ENCODE measurements around the gene TUBGCP6. TPM values are rescaled to one million over a fixed set of nuclear protein-coding genes. Genes with fewer than 3 reads are reported as not detected.

TUBGCP6 gene
- total RNA-seq, 1 experiment from 2014 or later, result 38.6 TPM

DNA sequence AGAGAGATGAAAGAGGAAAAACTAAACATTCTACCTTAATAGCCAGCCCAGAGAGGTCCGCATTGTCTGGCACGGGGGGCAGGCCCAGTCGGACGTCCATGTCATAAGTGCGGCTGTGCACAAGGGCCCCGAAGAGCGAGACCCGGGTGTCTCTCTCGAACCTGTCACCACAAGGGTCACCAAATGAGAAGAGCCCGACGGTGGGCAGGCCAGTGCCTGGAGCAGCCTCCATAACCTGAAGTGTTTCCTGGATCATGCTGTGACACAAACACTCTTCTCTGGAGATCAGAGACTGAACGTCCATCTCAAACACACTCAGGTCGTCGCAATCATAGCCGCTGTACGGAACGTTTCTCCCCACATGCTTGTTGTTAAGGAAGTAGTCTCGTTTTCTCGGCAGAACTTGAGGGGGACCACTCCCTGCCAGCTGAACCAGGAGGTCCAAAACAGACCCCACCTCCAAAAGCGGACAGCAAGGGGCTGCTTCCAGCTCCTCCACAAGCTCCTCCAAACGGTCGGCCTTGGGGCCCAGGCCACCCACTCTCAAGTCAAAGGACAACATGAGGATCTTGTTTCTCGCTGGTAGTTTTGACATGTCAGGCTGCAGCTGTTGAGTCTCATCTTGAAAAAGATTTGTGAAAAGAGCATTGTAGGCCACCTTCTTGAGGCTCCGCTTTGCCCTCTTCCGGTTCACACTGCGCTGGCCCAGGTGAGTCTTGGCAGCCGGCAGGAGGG lies 971 bp downstream of the TUBGCP6 start:
- Histone ChIP-seq H3K79me2 (ENCODE audit: insufficient read depth, low read length) (peaks cover 86% of the 10 kb centered on the region), H3K4me3 (replicated peaks in 1 of 2; ENCODE audit: low read depth in 1 of 2, low read length in 2 of 2) (peak overlapping the region; percentile 93 to 95), H3K9me2 (ENCODE audit: insufficient read depth) (no peaks in the 10 kb centered on the region), H2AFZ (ENCODE audit: low read depth, low read length, poor library complexity, severe bottlenecking) (no peak overlapping the region), H4K20me1 (ENCODE audit: insufficient read depth) (no peaks in the 10 kb centered on the region), H3K9ac (ENCODE audit: low read length) (peak overlapping the region; percentile 92), H3K4me1 (ENCODE audit: control insufficient read depth in 1 of 2, insufficient read depth in 2 of 2, low read length in 2 of 2) (peaks cover 23 to 55% of the 10 kb centered on the region in 2 experiments), H3K9me3 (ENCODE audit: control insufficient read depth in 1 of 2, insufficient read depth in 1 of 2, low read depth in 1 of 2, low read length in 2 of 2) (no peaks in the 10 kb centered on the region), H3K27me3 (ENCODE audit: insufficient read depth, low read length) (no peaks in the 10 kb centered on the region), H3K27ac (ENCODE audit: low read depth, low read length) (peak overlapping the region; percentile 81), H3K4me2 (ENCODE audit: low read length) (peak overlapping the region; percentile 92), H3K36me3 (ENCODE audit: control insufficient read depth in 1 of 2, insufficient read depth in 2 of 2, low read length in 2 of 2) (peaks cover 7 to 29% of the 10 kb centered on the region in 2 experiments; a peak in 2 of 4 replicates)
- ChIA-PET RAD21 (ENCODE audit: low non-redundant PET in 1 of 2, low total read pairs in 2 of 2, uncharacterized antibody in 2 of 2, unreplicated experiment in 2 of 2) (no interaction called here), POLR2A (interaction anchor here (0.7 kb wide), 1 partner anchor 89 kb away, joined by 3 read pairs; no protein-coding TSS in a partner anchor), CTCF (interaction anchor here (0.8 kb wide), 1 partner anchor 10 kb away, joined by 3 read pairs; no protein-coding TSS in a partner anchor)
- intact Hi-C loops (cut with micrococcal nuclease), result no loop called here
- DNase-seq (ENCODE audit: low read depth, low spot score), result no peak
- ATAC-seq, result no peak
- BruUV-seq (replicated peaks), result no TSS peak
- no peak for TF ChIP-seq ZNF274 (IDR thresholded peaks at IDR 0.05; ENCODE audit: low read depth, low read length)
- TF ChIP-seq POLR2A (IDR thresholded peaks at IDR 0.05; ENCODE audit: borderline replicate concordance, extremely low read depth, insufficient read depth, insufficient read length), result no peak
- no peak for TF ChIP-seq CBX3 (IDR thresholded peaks at IDR 0.05; ENCODE audit: low read depth)
- TF ChIP-seq ELF1 (IDR thresholded peaks at IDR 0.05; ENCODE audit: borderline replicate concordance, low read depth), result no peak
- TF ChIP-seq ZFX (IDR thresholded peaks at IDR 0.05), result no peak

- H3K79me2 ChIP-seq (ENCODE audit: insufficient read depth, low read length), result peaks cover 90% of the 10 kb centered on the region
- H3K4me3 ChIP-seq (replicated peaks in 1 of 2; ENCODE audit: low read depth in 1 of 2, low read length in 2 of 2), result no peak overlapping the region
- H4K20me1 ChIP-seq (ENCODE audit: insufficient read depth), result no peaks in the 10 kb centered on the region
- H3K27me3 ChIP-seq (ENCODE audit: insufficient read depth, low read length), result no peaks in the 10 kb centered on the region
- ChIA-PET POLR2A (no interaction called here), CTCF (interaction anchor here (0.7 kb wide), 1 partner anchor 310 kb away, joined by 5 read pairs; no protein-coding TSS in a partner anchor), RAD21 (ENCODE audit: low non-redundant PET in 1 of 2, low total read pairs in 2 of 2, uncharacterized antibody in 2 of 2, unreplicated experiment in 2 of 2) (no interaction called here)
- H3K9ac ChIP-seq (ENCODE audit: low read length), result no peak overlapping the region
- ATAC-seq, result no peak
- no peak for DNase-seq (ENCODE audit: low read depth, low spot score)
- H3K4me1 ChIP-seq (ENCODE audit: control insufficient read depth in 1 of 2, insufficient read depth in 2 of 2, low read length in 2 of 2), result peaks cover 17 to 41% of the 10 kb centered on the region in 2 experiments
- H3K9me2 ChIP-seq (ENCODE audit: insufficient read depth), result no peaks in the 10 kb centered on the region
- H3K36me3 ChIP-seq (ENCODE audit: control insufficient read depth in 1 of 2, insufficient read depth in 2 of 2, low read length in 2 of 2), result peaks cover 7 to 27% of the 10 kb centered on the region in 2 experiments; a peak in 2 of 4 replicates
- H2AFZ ChIP-seq (ENCODE audit: low read depth, low read length, poor library complexity, severe bottlenecking), result no peak overlapping the region
- H3K27ac ChIP-seq (ENCODE audit: low read depth, low read length), result no peak overlapping the region
- H3K9me3 ChIP-seq (ENCODE audit: control insufficient read depth in 1 of 2, insufficient read depth in 1 of 2, low read depth in 1 of 2, low read length in 2 of 2), result no peaks in the 10 kb centered on the region
- peak overlapping the region; percentile 92; the same call in 1 of the 2 replicates for H3K4me2 ChIP-seq (ENCODE audit: low read length)
- intact Hi-C loops (cut with micrococcal nuclease), result no loop called here
- BruUV-seq (replicated peaks), result no TSS peak
- TF ChIP-seq ZFX (IDR thresholded peaks at IDR 0.05) (no peak), ELF1 (IDR thresholded peaks at IDR 0.05; ENCODE audit: borderline replicate concordance, low read depth) (no peak), CTCF (IDR thresholded peaks at IDR 0.05 in 2 of 3, conservative IDR thresholded peaks at IDR 0.05 in 1 of 3; ENCODE audit: borderline replicate concordance in 1 of 3, insufficient read depth in 1 of 3, low read depth in 2 of 3, low read length in 2 of 3) (no peak), EZH2phosphoT487 (IDR thresholded peaks at IDR 0.05; ENCODE audit: borderline replicate concordance) (no peak), TCF7L2 (IDR thresholded peaks at IDR 0.05; ENCODE audit: borderline replicate concordance, extremely low read depth, insufficient read depth, insufficient read length) (no peak), SIN3A (IDR thresholded peaks at IDR 0.05; ENCODE audit: low read depth) (no peak), FOSL1 (IDR thresholded peaks at IDR 0.05; ENCODE audit: low read depth) (no peak), CEBPB (IDR thresholded peaks at IDR 0.05; ENCODE audit: low read depth) (no peak), YY1 (IDR thresholded peaks at IDR 0.05; ENCODE audit: extremely low read depth, insufficient replicate concordance, low read depth, low read length) (no peak)
- TF ChIP-seq, protein P1, sequence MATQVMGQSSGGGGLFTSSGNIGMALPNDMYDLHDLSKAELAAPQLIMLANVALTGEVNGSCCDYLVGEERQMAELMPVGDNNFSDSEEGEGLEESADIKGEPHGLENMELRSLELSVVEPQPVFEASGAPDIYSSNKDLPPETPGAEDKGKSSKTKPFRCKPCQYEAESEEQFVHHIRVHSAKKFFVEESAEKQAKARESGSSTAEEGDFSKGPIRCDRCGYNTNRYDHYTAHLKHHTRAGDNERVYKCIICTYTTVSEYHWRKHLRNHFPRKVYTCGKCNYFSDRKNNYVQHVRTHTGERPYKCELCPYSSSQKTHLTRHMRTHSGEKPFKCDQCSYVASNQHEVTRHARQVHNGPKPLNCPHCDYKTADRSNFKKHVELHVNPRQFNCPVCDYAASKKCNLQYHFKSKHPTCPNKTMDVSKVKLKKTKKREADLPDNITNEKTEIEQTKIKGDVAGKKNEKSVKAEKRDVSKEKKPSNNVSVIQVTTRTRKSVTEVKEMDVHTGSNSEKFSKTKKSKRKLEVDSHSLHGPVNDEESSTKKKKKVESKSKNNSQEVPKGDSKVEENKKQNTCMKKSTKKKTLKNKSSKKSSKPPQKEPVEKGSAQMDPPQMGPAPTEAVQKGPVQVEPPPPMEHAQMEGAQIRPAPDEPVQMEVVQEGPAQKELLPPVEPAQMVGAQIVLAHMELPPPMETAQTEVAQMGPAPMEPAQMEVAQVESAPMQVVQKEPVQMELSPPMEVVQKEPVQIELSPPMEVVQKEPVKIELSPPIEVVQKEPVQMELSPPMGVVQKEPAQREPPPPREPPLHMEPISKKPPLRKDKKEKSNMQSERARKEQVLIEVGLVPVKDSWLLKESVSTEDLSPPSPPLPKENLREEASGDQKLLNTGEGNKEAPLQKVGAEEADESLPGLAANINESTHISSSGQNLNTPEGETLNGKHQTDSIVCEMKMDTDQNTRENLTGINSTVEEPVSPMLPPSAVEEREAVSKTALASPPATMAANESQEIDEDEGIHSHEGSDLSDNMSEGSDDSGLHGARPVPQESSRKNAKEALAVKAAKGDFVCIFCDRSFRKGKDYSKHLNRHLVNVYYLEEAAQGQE (IDR thresholded peaks at IDR 0.05; ENCODE audit: low read depth), result no peak
These were observed 2.3 kb downstream of the TUBGCP6 start for GRCh38 chr22:50242406-50242949.

Measured in HCT116 (cell line).